GM23338 (cell line): Measurements from ENCODE around the gene LRIT2. TPM values are rescaled to one million over a fixed set of nuclear protein-coding genes. Genes with fewer than 3 reads are reported as not detected.
A peak's percentile ranks its signal among the peaks of the same experiment; 100 is the strongest.

Experiments used
- ATAC-seq: fragments of 200-7000 bp; cut with Tn5 transposase; 3 replicates; pipeline ENCODE4 v1.9.1; 2020
- DNase-seq: peaks from one replicate; pipeline ENCODE4 v3.0.0-alpha.2; 2015; ENCODE audit warnings: low spot score
- H2AFZ ChIP-seq: fragments of 200-600 bp; sonication (generic); 2 replicates; pipeline ENCODE4 v1.8.0; 2016; ENCODE audit warnings: antibody characterized with exemption, mild to moderate bottlenecking, moderate library complexity
- H3F3A ChIP-seq: fragments of 200-600 bp; sonication (generic); replicated peaks from 2 replicates; pipeline ENCODE4 v1.8.0; 2017; ENCODE audit warnings: antibody characterized with exemption, mixed run types, low read depth
- H3K27ac ChIP-seq: fragments of 200-600 bp; sonication (generic); 2 replicates; pipeline ENCODE4 v1.6.1; 2016; ENCODE audit warnings: low read depth
- H3K27me3 ChIP-seq: fragments of 200-600 bp; sonication (generic); 2 replicates; pipeline ENCODE4 v1.8.0; 2016; ENCODE audit warnings: mild to moderate bottlenecking, mixed run types, moderate library complexity; ENCODE audit not compliant: insufficient read depth
- H3K36me3 ChIP-seq: fragments of 200-600 bp; sonication (generic); 2 replicates; pipeline ENCODE4 v1.8.0; 2016; ENCODE audit warnings: mild to moderate bottlenecking; ENCODE audit not compliant: insufficient read depth
- H3K4me1 ChIP-seq: fragments of 200-600 bp; sonication (generic); 2 replicates; pipeline ENCODE4 v1.8.0; 2016; ENCODE audit warnings: mild to moderate bottlenecking, moderate library complexity; ENCODE audit not compliant: insufficient read depth
- H3K4me2 ChIP-seq: fragments of 200-600 bp; sonication (generic); 2 replicates; pipeline ENCODE4 v1.7.1; 2017; ENCODE audit warnings: mixed run types
- H3K4me3 ChIP-seq: fragments of 200-600 bp; sonication (generic); 2 replicates; pipeline ENCODE4 v1.6.1; 2016; ENCODE audit warnings: mixed run types
- H3K79me2 ChIP-seq: fragments of 200-600 bp; sonication (generic); replicated peaks from 2 replicates; pipeline ENCODE4 v1.8.0; 2017; ENCODE audit warnings: mild to moderate bottlenecking; ENCODE audit not compliant: insufficient read depth
- H3K9me2 ChIP-seq: fragments of 200-600 bp; sonication (generic); 2 replicates; pipeline ENCODE4 v1.8.0; 2017; ENCODE audit not compliant: insufficient read depth
- H4K20me1 ChIP-seq: fragments of 200-600 bp; sonication (generic); replicated peaks from 2 replicates; pipeline ENCODE4 v1.8.0; 2017; ENCODE audit warnings: mild to moderate bottlenecking; ENCODE audit not compliant: insufficient read depth
- H3K27ac Mint-ChIP-seq: 2 replicates; pipeline ENCODE4 v1.8.0; 2020; ENCODE audit warnings: inconsistent platforms, mild to moderate bottlenecking, moderate library complexity, mixed read lengths
- H3K27me3 Mint-ChIP-seq: 3 replicates; pipeline ENCODE4 v1.8.0; 2022; ENCODE audit warnings: low read depth, mild to moderate bottlenecking, moderate library complexity, mixed read lengths, inconsistent platforms; ENCODE audit not compliant: insufficient read depth, poor library complexity
- H3K36me3 Mint-ChIP-seq: 3 replicates; pipeline ENCODE4 v1.8.0; 2021; ENCODE audit warnings: low read depth, mild to moderate bottlenecking, inconsistent platforms, moderate library complexity, mixed read lengths
- H3K4me1 Mint-ChIP-seq: 3 replicates; pipeline ENCODE4 v1.8.0; 2020; ENCODE audit warnings: mild to moderate bottlenecking, inconsistent platforms, mixed read lengths
- H3K4me3 Mint-ChIP-seq: 3 replicates; pipeline ENCODE4 v1.8.0; 2021; ENCODE audit warnings: moderate library complexity, mild to moderate bottlenecking, inconsistent platforms, mixed read lengths
- H3K9me3 Mint-ChIP-seq: 3 replicates; pipeline ENCODE4 v1.8.0; 2020; ENCODE audit warnings: moderate library complexity, mild to moderate bottlenecking, inconsistent platforms, mixed read lengths
- CREB1 ChIP-seq: fragments of 250-450 bp; sonication (Bioruptor Pico); IDR thresholded peaks from 2 replicates; pipeline ENCODE4 v1.5.0; 2020; ENCODE audit warnings: low read depth, mild to moderate bottlenecking, moderate library complexity
- EZH2 ChIP-seq: fragments of 200-600 bp; sonication (generic); IDR thresholded peaks from one replicate; pipeline ENCODE4 v1.8.0; 2017; ENCODE audit warnings: antibody characterized with exemption, mild to moderate bottlenecking, low read depth; ENCODE audit not compliant: unreplicated experiment
- EZH2phosphoT487 ChIP-seq: fragments of 200-600 bp; sonication (generic); IDR thresholded peaks from one replicate; pipeline ENCODE4 v1.8.1; 2018; ENCODE audit warnings: antibody characterized with exemption; ENCODE audit not compliant: unreplicated experiment
- JUNB ChIP-seq: IDR thresholded peaks from one replicate; pipeline ENCODE4 v1.6.1; 2016; ENCODE audit warnings: antibody characterized with exemption; ENCODE audit not compliant: unreplicated experiment
- NANOG ChIP-seq: IDR thresholded peaks from 2 replicates; pipeline ENCODE4 v1.6.1; 2016; ENCODE audit warnings: antibody characterized with exemption, borderline replicate concordance
- polyA plus RNA-seq: library from polyadenylated mRNA; unstranded; fragments of >200 nt; fragmentation: Nextera tagmentation; extraction: Ambion mirVana; gene quantifications from 2 replicates; pipeline ENCODE4 v1.2.1, GENCODE V29; 2016
- total RNA-seq: library from RNA; depleted of rRNA; stranded (reverse); fragments of >200 nt; shearing (Covaris generic); gene quantifications from 2 replicates; pipeline ENCODE4 v1.2.3, GENCODE V29; 2014
- TF ChIP-seq, protein P1 (sequence below), 2 experiments: fragments of 200-600 bp in 1 of 2; sonication (generic) in 1 of 2; conservative IDR thresholded peaks; 2 replicates each; pipeline versions ENCODE4 v1.5.1 to v1.6.1; 2016 to 2017; ENCODE audit warnings: antibody characterized with exemption in 2 of 2, low read depth in 2 of 2, mild to moderate bottlenecking in 2 of 2, moderate library complexity in 1 of 2

LRIT2 gene
- total and polyA plus RNA-seq, 2 experiments from 2014 or later = not detected

DNA sequence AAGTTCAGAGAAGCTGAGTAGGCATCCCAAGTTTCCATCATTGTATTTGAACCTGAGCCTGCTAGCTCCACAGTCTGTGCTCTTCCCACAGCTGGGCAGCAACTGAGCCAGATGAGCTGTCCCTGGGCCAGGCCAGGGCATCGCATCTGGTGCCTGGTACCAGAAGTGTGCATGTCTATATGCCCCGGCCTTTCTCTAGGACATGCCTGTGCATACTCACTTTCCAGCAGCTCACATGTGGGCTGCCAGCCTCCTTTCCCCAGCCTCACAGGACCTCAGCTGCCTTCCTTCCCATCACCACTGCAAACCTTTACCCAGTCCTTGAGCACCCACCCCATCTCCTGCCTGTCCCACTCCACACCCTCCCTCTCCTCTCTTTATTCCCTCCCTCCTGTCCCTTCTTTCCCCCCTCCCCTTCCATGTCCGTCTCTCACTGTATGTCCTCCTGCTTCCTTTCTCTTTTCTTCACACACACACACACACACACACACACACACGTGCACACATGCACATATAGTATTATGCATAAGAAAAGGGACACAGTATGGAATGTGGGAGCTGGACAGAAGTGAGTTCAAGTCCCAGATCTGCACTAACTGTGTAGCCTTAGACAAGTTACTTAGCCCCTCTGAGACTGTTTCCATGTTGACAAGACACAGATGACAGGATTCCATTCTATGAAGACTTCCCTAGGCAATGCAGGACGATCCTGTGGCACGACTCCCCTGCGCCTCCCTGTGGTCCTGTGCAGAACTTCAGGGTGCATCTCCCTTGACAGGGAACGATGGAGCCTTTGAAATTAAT is 20.1 kb downstream of the LRIT2 start:
- ATAC-seq = peak; percentile 76
- no peak overlapping the region for H3K27ac Mint-ChIP-seq

GRCh38 chr10:84204610-84205009 is 20.7 kb downstream of the LRIT2 start:
- Histone ChIP-seq H2AFZ (no peak overlapping the region), H3K36me3 (no peaks in the 10 kb centered on the region), H3K4me3 (no peak overlapping the region), H3K9me2 (no peaks in the 10 kb centered on the region), H3K79me2 (no peaks in the 10 kb centered on the region), H4K20me1 (no peaks in the 10 kb centered on the region; the same call in 1 of the 2 replicates), H3F3A (no peaks in the 10 kb centered on the region), H3K4me1 (no peaks in the 10 kb centered on the region), H3K27me3 (no peaks in the 10 kb centered on the region), H3K27ac (no peak overlapping the region), H3K4me2 (no peak overlapping the region)
- DNase-seq (no peak), ATAC-seq (no peak)
- Mint-ChIP-seq H3K36me3 (no peaks in the 10 kb centered on the region), H3K9me3 (no peaks in the 10 kb centered on the region), H3K4me3 (no peak overlapping the region), H3K27me3 (peaks cover 3% of the 10 kb centered on the region), H3K4me1 (no peaks in the 10 kb centered on the region), H3K27ac (no peak overlapping the region)
- no peak for TF ChIP-seq EZH2
- no peak for TF ChIP-seq JUNB
- TF ChIP-seq NANOG = no peak
- TF ChIP-seq CREB1 = no peak
- TF ChIP-seq EZH2phosphoT487 = no peak

More for the DNA sequence above, 20.1 kb downstream of the LRIT2 start:
- Histone ChIP-seq H3K27ac (no peak overlapping the region), H3K79me2 (no peaks in the 10 kb centered on the region), H3K9me2 (no peaks in the 10 kb centered on the region), H4K20me1 (no peaks in the 10 kb centered on the region; the same call in 1 of the 2 replicates), H3K4me1 (no peaks in the 10 kb centered on the region), H3K27me3 (no peaks in the 10 kb centered on the region), H2AFZ (no peak overlapping the region), H3F3A (no peaks in the 10 kb centered on the region), H3K4me2 (no peak overlapping the region), H3K4me3 (no peak overlapping the region), H3K36me3 (no peaks in the 10 kb centered on the region)
- H3K9me3 Mint-ChIP-seq = no peaks in the 10 kb centered on the region
- H3K27me3 Mint-ChIP-seq = peaks cover 3% of the 10 kb centered on the region
- peak; percentile 84 for DNase-seq
- no peak overlapping the region for H3K4me3 Mint-ChIP-seq
- TF ChIP-seq JUNB = no peak
- TF ChIP-seq, protein P1, sequence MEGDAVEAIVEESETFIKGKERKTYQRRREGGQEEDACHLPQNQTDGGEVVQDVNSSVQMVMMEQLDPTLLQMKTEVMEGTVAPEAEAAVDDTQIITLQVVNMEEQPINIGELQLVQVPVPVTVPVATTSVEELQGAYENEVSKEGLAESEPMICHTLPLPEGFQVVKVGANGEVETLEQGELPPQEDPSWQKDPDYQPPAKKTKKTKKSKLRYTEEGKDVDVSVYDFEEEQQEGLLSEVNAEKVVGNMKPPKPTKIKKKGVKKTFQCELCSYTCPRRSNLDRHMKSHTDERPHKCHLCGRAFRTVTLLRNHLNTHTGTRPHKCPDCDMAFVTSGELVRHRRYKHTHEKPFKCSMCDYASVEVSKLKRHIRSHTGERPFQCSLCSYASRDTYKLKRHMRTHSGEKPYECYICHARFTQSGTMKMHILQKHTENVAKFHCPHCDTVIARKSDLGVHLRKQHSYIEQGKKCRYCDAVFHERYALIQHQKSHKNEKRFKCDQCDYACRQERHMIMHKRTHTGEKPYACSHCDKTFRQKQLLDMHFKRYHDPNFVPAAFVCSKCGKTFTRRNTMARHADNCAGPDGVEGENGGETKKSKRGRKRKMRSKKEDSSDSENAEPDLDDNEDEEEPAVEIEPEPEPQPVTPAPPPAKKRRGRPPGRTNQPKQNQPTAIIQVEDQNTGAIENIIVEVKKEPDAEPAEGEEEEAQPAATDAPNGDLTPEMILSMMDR (conservative IDR thresholded peaks at IDR 0.05; ENCODE audit: low read depth in 2 of 2) = peak; percentile 89 to 93
- no peaks in the 10 kb centered on the region for H3K36me3 Mint-ChIP-seq
- H3K4me1 Mint-ChIP-seq = no peaks in the 10 kb centered on the region

DNA sequence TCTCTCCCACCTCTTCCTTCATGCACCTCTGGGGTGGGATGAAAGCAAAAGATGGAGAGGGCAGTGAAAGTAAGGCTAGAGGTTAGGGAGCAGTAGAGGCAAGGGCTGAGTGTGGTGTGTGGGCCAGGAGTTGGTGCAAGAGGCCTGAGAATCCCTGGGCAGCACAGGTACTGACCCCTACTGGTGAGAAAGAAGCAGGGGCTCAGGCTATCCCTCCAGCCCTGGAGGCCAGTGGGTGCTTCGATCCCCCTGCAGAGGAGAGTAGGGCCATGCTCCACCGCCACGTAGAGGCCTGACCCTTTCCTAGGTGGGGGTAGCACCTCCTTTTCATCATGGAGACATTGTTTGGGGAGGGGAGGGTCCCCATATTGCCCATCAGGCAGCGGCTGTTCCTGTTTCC is 21.2 kb downstream of the LRIT2 start:
- DNase-seq = peak; percentile 74
- no peaks in the 10 kb centered on the region for H3K36me3 Mint-ChIP-seq
- TF ChIP-seq, protein P1 (conservative IDR thresholded peaks at IDR 0.05; ENCODE audit: low read depth in 2 of 2) = peak; percentile 65 to 89

More for the DNA sequence above, 21.2 kb downstream of the LRIT2 start:
- Histone ChIP-seq H3K9me2 (no peaks in the 10 kb centered on the region), H4K20me1 (no peaks in the 10 kb centered on the region; the same call in 1 of the 2 replicates), H3K27ac (no peak overlapping the region), H3K4me3 (no peak overlapping the region), H3K79me2 (no peaks in the 10 kb centered on the region), H3F3A (no peaks in the 10 kb centered on the region), H3K36me3 (no peaks in the 10 kb centered on the region), H2AFZ (no peak overlapping the region), H3K27me3 (no peaks in the 10 kb centered on the region), H3K4me2 (no peak overlapping the region), H3K4me1 (no peaks in the 10 kb centered on the region)
- no peaks in the 10 kb centered on the region for H3K4me1 Mint-ChIP-seq
- no peak overlapping the region for H3K4me3 Mint-ChIP-seq
- peaks cover 3% of the 10 kb centered on the region for H3K27me3 Mint-ChIP-seq
- peak; percentile 91 for ATAC-seq
- no peaks in the 10 kb centered on the region for H3K9me3 Mint-ChIP-seq
- H3K27ac Mint-ChIP-seq = no peak overlapping the region
